IMR-90 (cell line): ENCODE data around the gene AHI1. TPM values are rescaled to one million over a fixed set of nuclear protein-coding genes. Genes with fewer than 3 reads are reported as not detected.

ENCODE experiments used
- ATAC-seq: fragments of 200-7000 bp; cut with Tn5 transposase; 2 replicates; pipeline ENCODE4 v1.9.1; 2020; ENCODE audit warnings: low read depth, mild to moderate bottlenecking, moderate library complexity
- BruUV-seq: library from RNA; stranded (reverse); fragments of 400-500 nt; replicated peaks from 2 replicates; lab custom pipeline; 2021; lab: Mats Ljungman, UMichigan
- CTCF ChIA-PET: fragments of 300-600 bp; formaldehyde crosslinking; extraction: SDS; loops from one replicate; lab custom pipeline; 2021; ENCODE audit warnings: antibody characterized with exemption; lab: Yijun Ruan, JAX
- POLR2A ChIA-PET: fragments of 300-600 bp; sonication (Branson Sonifier 250); formaldehyde crosslinking; loops from one replicate; lab custom pipeline; 2022; ENCODE audit warnings: antibody characterized with exemption; ENCODE audit not compliant: unreplicated experiment; lab: Charles Lee
- DNase-seq: peaks from one replicate; pipeline ENCODE4 v3.0.0; 2013
- H2AFZ ChIP-seq: replicated peaks from 2 replicates; pipeline ENCODE3; 2013; ENCODE audit warnings: low read length, mild to moderate bottlenecking; ENCODE audit not compliant: poor library complexity
- H2AK5ac ChIP-seq: 2 replicates; pipeline ENCODE4 v1.6.1; 2013; ENCODE audit warnings: low read depth, low read length, inconsistent platforms
- H2AK9ac ChIP-seq: replicated peaks from 2 replicates; pipeline ENCODE3; 2013; ENCODE audit warnings: mild to moderate bottlenecking, low read depth, low read length, moderate library complexity; ENCODE audit not compliant: poor library complexity
- H2BK120ac ChIP-seq: 2 replicates; pipeline ENCODE4 v1.6.1; 2013; ENCODE audit warnings: low read depth, low read length, inconsistent platforms
- H2BK15ac ChIP-seq: 3 replicates; pipeline ENCODE4 v1.6.1; 2013; ENCODE audit warnings: low read depth, low read length, inconsistent platforms
- H2BK20ac ChIP-seq: 2 replicates; pipeline ENCODE4 v1.6.1; 2013; ENCODE audit warnings: low read depth, mild to moderate bottlenecking, inconsistent platforms, low read length, moderate library complexity
- H2BK5ac ChIP-seq: 2 replicates; pipeline ENCODE4 v1.6.1; 2013; ENCODE audit warnings: mild to moderate bottlenecking, low read depth, low read length, inconsistent platforms; ENCODE audit not compliant: poor library complexity, severe bottlenecking
- H3K14ac ChIP-seq: replicated peaks from 2 replicates; pipeline ENCODE4 v1.6.1; 2013; ENCODE audit warnings: low read depth, low read length, inconsistent platforms
- H3K18ac ChIP-seq: 2 replicates; pipeline ENCODE4 v1.6.1; 2013; ENCODE audit warnings: low read depth, low read length, control low read depth
- H3K23ac ChIP-seq: 2 replicates; pipeline ENCODE4 v1.6.1; 2013; ENCODE audit warnings: low read depth, low read length, inconsistent platforms
- H3K27ac ChIP-seq: 2 replicates; pipeline ENCODE4 v1.5.1; 2013; ENCODE audit warnings: mild to moderate bottlenecking, control low read depth, low read length; ENCODE audit not compliant: insufficient read depth
- H3K27me3 ChIP-seq: 2 replicates; pipeline ENCODE4 v1.6.1; 2013; ENCODE audit warnings: low read length; ENCODE audit not compliant: control insufficient read depth, insufficient read depth
- H3K36me3 ChIP-seq: 2 replicates; pipeline ENCODE4 v1.6.1; 2013; ENCODE audit warnings: low read length, mixed read lengths; ENCODE audit not compliant: control insufficient read depth, insufficient read depth
- H3K4ac ChIP-seq: 2 replicates; pipeline ENCODE4 v1.6.1; 2013; ENCODE audit warnings: low read depth, low read length, inconsistent platforms
- H3K4me1 ChIP-seq: 2 replicates; pipeline ENCODE4 v1.6.1; 2013; ENCODE audit warnings: low read length, mixed read lengths; ENCODE audit not compliant: control insufficient read depth, insufficient read depth
- H3K4me2 ChIP-seq: 2 replicates; pipeline ENCODE4 v1.6.1; 2013; ENCODE audit warnings: low read depth, mild to moderate bottlenecking, control low read depth, low read length, moderate library complexity
- H3K4me3 ChIP-seq: 2 replicates; pipeline ENCODE4 v1.5.1; 2013; ENCODE audit warnings: low read depth, mild to moderate bottlenecking, control low read depth, low read length, moderate library complexity; ENCODE audit not compliant: insufficient read depth
- H3K56ac ChIP-seq: 2 replicates; pipeline ENCODE4 v1.6.1; 2013; ENCODE audit warnings: low read length, inconsistent platforms; ENCODE audit not compliant: insufficient read depth; ENCODE audit errors: extremely low read depth
- H3K79me1 ChIP-seq, 2 experiments: 2 replicates each; pipeline ENCODE4 v1.6.1; 2013; ENCODE audit warnings: low read length in 2 of 2, inconsistent platforms in 1 of 2, low read depth in 1 of 2
- H3K9ac ChIP-seq: 2 replicates; pipeline ENCODE4 v1.6.1; 2013; ENCODE audit warnings: low read depth, low read length, control low read depth
- H3K9me1 ChIP-seq: 2 replicates; pipeline ENCODE4 v1.6.1; 2013; ENCODE audit warnings: low read length, inconsistent platforms; ENCODE audit not compliant: insufficient read depth
- H3K9me3 ChIP-seq: 2 replicates; pipeline ENCODE4 v1.6.1; 2013; ENCODE audit warnings: low read length; ENCODE audit not compliant: control insufficient read depth, insufficient read depth
- H4K20me1 ChIP-seq: 2 replicates; pipeline ENCODE4 v1.6.1; 2013; ENCODE audit warnings: low read length, inconsistent platforms; ENCODE audit not compliant: insufficient read depth
- H4K5ac ChIP-seq: 2 replicates; pipeline ENCODE4 v1.6.1; 2013; ENCODE audit warnings: mild to moderate bottlenecking, low read depth, low read length, control low read depth
- H4K8ac ChIP-seq, 2 experiments: 2 replicates each; pipeline ENCODE4 v1.6.1; 2013; ENCODE audit warnings: low read depth in 2 of 2, low read length in 2 of 2, control low read depth in 1 of 2, inconsistent platforms in 1 of 2
- H4K91ac ChIP-seq: 2 replicates; pipeline ENCODE4 v1.6.1; 2013; ENCODE audit warnings: low read depth, low read length, inconsistent platforms; ENCODE audit not compliant: insufficient read depth
- MAFK ChIP-seq: IDR thresholded peaks from 2 replicates; pipeline ENCODE4 v1.6.1; 2012; ENCODE audit warnings: low read depth, low read length, improper control_type of control experiment
- MXI1 ChIP-seq: IDR thresholded peaks from 2 replicates; pipeline ENCODE4 v1.6.1; 2012; ENCODE audit warnings: low read depth, mild to moderate bottlenecking, low read length, moderate library complexity, borderline replicate concordance
- WGBS, 2 experiments: methylation state at CpG; one replicate each; pipeline versions ENCODE4 v1.1.5 to v1.1.7; 2013; ENCODE audit warnings: missing lambda C conversion rate in 2 of 2; ENCODE audit not compliant: insufficient read length in 1 of 2; ENCODE audit errors: extremely low coverage in 2 of 2; 5-methylcytosine and 5-hydroxymethylcytosine counted together
- dilution Hi-C: fragments of 300-500 bp; cut with HindIII; formaldehyde crosslinking; loops from one replicate; pipeline ENCODE4 v1.14.3; 2018; ENCODE audit warnings: low sequenced_read_pairs; ENCODE audit not compliant: unreplicated experiment
- in situ Hi-C: fragments of 300-500 bp; cut with MboI; formaldehyde crosslinking; loops from 3 replicates; pipeline ENCODE4 v1.14.3; 2019; ENCODE audit warnings: low sequenced_read_pairs, inconsistent platforms, mixed read lengths
- intact Hi-C: fragments of 100-400 bp; cut with micrococcal nuclease; formaldehyde crosslinking; loops from 2 replicates; pipeline ENCODE4 v1.10.0; 2022
- polyA plus RNA-seq, 3 experiments: library from polyadenylated mRNA; depleted of rRNA; stranded (reverse); fragments of >200 nt; gene quantifications; 2 replicates each; pipeline ENCODE4 v1.2.3, GENCODE V29; 2012; ENCODE audit warnings: low replicate concordance in 1 of 3
- total RNA-seq: library from RNA; depleted of rRNA; stranded (reverse); fragments of >200 nt; gene quantifications from 2 replicates; pipeline ENCODE4 v1.2.3, GENCODE V29; 2012
- TF ChIP-seq, protein P1 (sequence below): fragments of 150-350 bp; IDR thresholded peaks from 2 replicates; pipeline ENCODE4 v1.6.1; 2017; ENCODE audit warnings: mild to moderate bottlenecking, antibody characterized with exemption, low read length, low read depth

Gene AHI1
- total and polyA plus RNA-seq, 2 of the 4 experiments (the other 2 are of a cell fraction): 9.5 to 19.4 TPM

GRCh38 chr6:135251498-135252441 is 245.8 kb downstream of the AHI1 start:
- Histone ChIP-seq H3K36me3 (no peaks in the 10 kb centered on the region), H3K14ac (no peak overlapping the region), H3K18ac (no peak overlapping the region), H3K79me1 (no peaks in the 10 kb centered on the region), H3K27me3 (no peaks in the 10 kb centered on the region), H3K23ac (no peak overlapping the region), H2AK5ac (no peak overlapping the region), H3K9me3 (no peaks in the 10 kb centered on the region), H2BK120ac (no peak overlapping the region), H3K4me2 (no peak overlapping the region), H3K4me1 (no peaks in the 10 kb centered on the region; the same call in 1 of the 2 replicates), H3K9ac (no peak overlapping the region), H2AK9ac (no peak overlapping the region), H4K8ac (no peak overlapping the region), H3K9me1 (no peaks in the 10 kb centered on the region), H3K4me3 (no peak overlapping the region), H2BK15ac (no peak overlapping the region), H2BK5ac (no peak overlapping the region), H3K4ac (no peak overlapping the region), H4K20me1 (no peaks in the 10 kb centered on the region), H3K56ac (no peak overlapping the region), H2AFZ (no peak overlapping the region), H2BK20ac (no peak overlapping the region), H4K5ac (no peak overlapping the region), H4K91ac (no peak overlapping the region), H3K27ac (no peak overlapping the region)
- ChIA-PET CTCF (no interaction called here), POLR2A (no interaction called here)
- no CpG with 5 or more reads among the region's 13 CpGs for WGBS, 2 experiments
- dilution Hi-C loops: no loop called here
- intact Hi-C loops: no loop called here
- TF ChIP-seq, protein P1, sequence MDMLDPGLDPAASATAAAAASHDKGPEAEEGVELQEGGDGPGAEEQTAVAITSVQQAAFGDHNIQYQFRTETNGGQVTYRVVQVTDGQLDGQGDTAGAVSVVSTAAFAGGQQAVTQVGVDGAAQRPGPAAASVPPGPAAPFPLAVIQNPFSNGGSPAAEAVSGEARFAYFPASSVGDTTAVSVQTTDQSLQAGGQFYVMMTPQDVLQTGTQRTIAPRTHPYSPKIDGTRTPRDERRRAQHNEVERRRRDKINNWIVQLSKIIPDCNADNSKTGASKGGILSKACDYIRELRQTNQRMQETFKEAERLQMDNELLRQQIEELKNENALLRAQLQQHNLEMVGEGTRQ: no peak
- TF ChIP-seq MXI1 (no peak), MAFK (no peak)
- DNase-seq (peak; percentile 73), ATAC-seq (peak; percentile 74)
- in situ Hi-C loops: no loop called here
- no TSS peak for BruUV-seq
